ENCODE results near the gene JMJD4. TPM values are rescaled to one million over a fixed set of nuclear protein-coding genes. Genes with fewer than 3 reads are reported as not detected.

Gene JMJD4
- total RNA-seq, 1 experiment from 2014 or later: 14.3 TPM

- intact Hi-C loops (cut with micrococcal nuclease): loop anchor here (10.0 kb wide), 1 partner anchor 307 kb away; no protein-coding TSS in a partner anchor
- no TSS peak for BruUV-seq (replicated peaks)
- TF ChIP-seq CBX3 (IDR thresholded peaks at IDR 0.05; ENCODE audit: low read depth): no peak
- TF ChIP-seq EZH2 (IDR thresholded peaks at IDR 0.05): no peak
- TF ChIP-seq SIN3A (IDR thresholded peaks at IDR 0.05; ENCODE audit: low read depth): no peak
- no peak for TF ChIP-seq JUND (IDR thresholded peaks at IDR 0.05)
- DNase-seq (ENCODE audit: low read depth, low spot score): no peak
- ChIA-PET CTCF (no interaction called here), POLR2A (no interaction called here), RAD21 (ENCODE audit: low non-redundant PET in 1 of 2, low total read pairs in 2 of 2, uncharacterized antibody in 2 of 2, unreplicated experiment in 2 of 2) (no interaction called here)
- H3K9ac ChIP-seq (ENCODE audit: low read length): no peak overlapping the region
- H3K79me2 ChIP-seq (ENCODE audit: insufficient read depth, low read length): peaks cover 27% of the 10 kb centered on the region; the same call in 1 of the 2 replicates
- H3K4me2 ChIP-seq (ENCODE audit: low read length): no peak overlapping the region
- no peak overlapping the region for H3K27ac ChIP-seq (ENCODE audit: low read depth, low read length)
- no peak overlapping the region for H2AFZ ChIP-seq (ENCODE audit: low read depth, low read length, poor library complexity, severe bottlenecking)
- no peaks in the 10 kb centered on the region for H4K20me1 ChIP-seq (ENCODE audit: insufficient read depth)
- peaks cover 11 to 20% of the 10 kb centered on the region in 2 experiments; a peak in 3 of 4 replicates for H3K36me3 ChIP-seq (ENCODE audit: control insufficient read depth in 1 of 2, insufficient read depth in 2 of 2, low read length in 2 of 2)
- H3K4me1 ChIP-seq (ENCODE audit: control insufficient read depth in 1 of 2, insufficient read depth in 2 of 2, low read length in 2 of 2): peaks cover 3 to 12% of the 10 kb centered on the region in 2 experiments; a peak in 2 of 4 replicates
- H3K4me3 ChIP-seq (replicated peaks in 1 of 2; ENCODE audit: low read depth in 1 of 2, low read length in 2 of 2): no peak overlapping the region
- H3K9me2 ChIP-seq (ENCODE audit: insufficient read depth): no peaks in the 10 kb centered on the region
- ATAC-seq: no peak
- H3K9me3 ChIP-seq (ENCODE audit: control insufficient read depth in 1 of 2, insufficient read depth in 1 of 2, low read depth in 1 of 2, low read length in 2 of 2): no peaks in the 10 kb centered on the region
- H3K27me3 ChIP-seq (ENCODE audit: insufficient read depth, low read length): no peaks in the 10 kb centered on the region
Measured at GRCh38 chr1:227767401-227768124, 32.5 kb upstream of the JMJD4 start.

GRCh38 chr1:227766653-227767277 is 31.7 kb upstream of the JMJD4 start:
- ChIA-PET RAD21 (ENCODE audit: low non-redundant PET in 1 of 2, low total read pairs in 2 of 2, uncharacterized antibody in 2 of 2, unreplicated experiment in 2 of 2) (no interaction called here), CTCF (no interaction called here), POLR2A (no interaction called here)
- Histone ChIP-seq H3K4me3 (replicated peaks in 1 of 2; ENCODE audit: low read depth in 1 of 2, low read length in 2 of 2) (no peak overlapping the region), H3K4me2 (ENCODE audit: low read length) (no peak overlapping the region), H3K79me2 (ENCODE audit: insufficient read depth, low read length) (peaks cover 29% of the 10 kb centered on the region; the same call in 1 of the 2 replicates), H2AFZ (ENCODE audit: low read depth, low read length, poor library complexity, severe bottlenecking) (no peak overlapping the region), H3K9me2 (ENCODE audit: insufficient read depth) (no peaks in the 10 kb centered on the region), H3K36me3 (ENCODE audit: control insufficient read depth in 1 of 2, insufficient read depth in 2 of 2, low read length in 2 of 2) (peaks cover 11 to 20% of the 10 kb centered on the region in 2 experiments; a peak in 3 of 4 replicates), H3K27me3 (ENCODE audit: insufficient read depth, low read length) (no peaks in the 10 kb centered on the region), H3K9me3 (ENCODE audit: control insufficient read depth in 1 of 2, insufficient read depth in 1 of 2, low read depth in 1 of 2, low read length in 2 of 2) (no peaks in the 10 kb centered on the region), H3K27ac (ENCODE audit: low read depth, low read length) (no peak overlapping the region), H3K9ac (ENCODE audit: low read length) (no peak overlapping the region), H3K4me1 (ENCODE audit: control insufficient read depth in 1 of 2, insufficient read depth in 2 of 2, low read length in 2 of 2) (peaks cover 3 to 18% of the 10 kb centered on the region in 2 experiments; a peak in 2 of 4 replicates), H4K20me1 (ENCODE audit: insufficient read depth) (no peaks in the 10 kb centered on the region)
- no TSS peak for BruUV-seq (replicated peaks)
- intact Hi-C loops (cut with micrococcal nuclease): loop anchor here (10.0 kb wide), 1 partner anchor 308 kb away; no protein-coding TSS in a partner anchor
- no peak for DNase-seq (ENCODE audit: low read depth, low spot score)
- TF ChIP-seq ZBTB33 (IDR thresholded peaks at IDR 0.05; ENCODE audit: extremely low read depth, insufficient replicate concordance, low read length) (no peak), ZNF274 (IDR thresholded peaks at IDR 0.05; ENCODE audit: low read depth, low read length) (no peak), SRF (IDR thresholded peaks at IDR 0.05; ENCODE audit: low read depth) (no peak), ATF3 (IDR thresholded peaks at IDR 0.05) (no peak), RAD21 (IDR thresholded peaks at IDR 0.05; ENCODE audit: low read depth) (no peak), JUND (IDR thresholded peaks at IDR 0.05) (no peak), FOSL1 (IDR thresholded peaks at IDR 0.05; ENCODE audit: low read depth) (no peak), MAX (IDR thresholded peaks at IDR 0.05) (no peak), POLR2A (IDR thresholded peaks at IDR 0.05; ENCODE audit: borderline replicate concordance, extremely low read depth, insufficient read depth, insufficient read length) (no peak), SP1 (IDR thresholded peaks at IDR 0.05; ENCODE audit: low read depth) (no peak), EZH2phosphoT487 (IDR thresholded peaks at IDR 0.05; ENCODE audit: borderline replicate concordance) (no peak), ELF1 (IDR thresholded peaks at IDR 0.05; ENCODE audit: borderline replicate concordance, low read depth) (no peak), CTCF (IDR thresholded peaks at IDR 0.05 in 2 of 3, conservative IDR thresholded peaks at IDR 0.05 in 1 of 3; ENCODE audit: borderline replicate concordance in 1 of 3, insufficient read depth in 1 of 3, low read depth in 2 of 3, low read length in 2 of 3) (no peak), CBX3 (IDR thresholded peaks at IDR 0.05; ENCODE audit: low read depth) (no peak)
- no peak for ATAC-seq
